HG03521 (cell line): ENCODE measurements around the gene CNTNAP3.
"Not testable (repeated sequence)": the region's sequence is repeated elsewhere in the genome, so short reads cannot be mapped to it uniquely, and the experiment has no call there.

ENCODE experiments used
- ATAC-seq: cut with Tn5 transposase; IDR thresholded peaks from one replicate; pipeline ENCODE4 v1.9.1; 2021; ENCODE audit warnings: mild to moderate bottlenecking, moderate library complexity; ENCODE audit not compliant: unreplicated experiment

Gene CNTNAP3

DNA sequence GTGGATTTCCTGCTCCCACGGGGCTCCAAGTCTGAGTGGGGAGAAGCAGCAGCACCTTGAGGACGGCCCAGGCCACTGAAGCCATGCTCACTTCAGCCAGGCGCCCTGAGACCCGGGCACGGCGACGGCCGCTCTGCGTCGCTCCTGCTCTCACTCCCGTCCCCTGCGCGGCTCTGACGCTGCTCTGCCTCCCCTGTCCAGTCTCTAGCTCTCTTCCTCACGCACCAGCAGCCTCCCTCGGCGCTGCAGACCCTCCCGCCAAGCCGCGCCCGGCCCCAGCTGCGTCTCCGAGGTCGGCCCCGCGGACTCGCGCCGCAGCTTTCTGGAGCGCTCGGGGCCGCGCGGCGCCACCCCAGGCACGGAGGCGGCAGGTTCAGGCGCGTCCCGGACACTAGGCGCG lies at the start of gene CNTNAP3:
TSS of gene CNTNAP3 (minus strand) at position 188 of the 400 bp plus-strand sequence. CDS start at position 85, 103 bp downstream.
- ATAC-seq: not testable (repeated sequence)

- ATAC-seq: not testable (repeated sequence)
These were observed 8.0 kb downstream of the CNTNAP3 start for GRCh38 chr9:39279995-39280394.

DNA sequence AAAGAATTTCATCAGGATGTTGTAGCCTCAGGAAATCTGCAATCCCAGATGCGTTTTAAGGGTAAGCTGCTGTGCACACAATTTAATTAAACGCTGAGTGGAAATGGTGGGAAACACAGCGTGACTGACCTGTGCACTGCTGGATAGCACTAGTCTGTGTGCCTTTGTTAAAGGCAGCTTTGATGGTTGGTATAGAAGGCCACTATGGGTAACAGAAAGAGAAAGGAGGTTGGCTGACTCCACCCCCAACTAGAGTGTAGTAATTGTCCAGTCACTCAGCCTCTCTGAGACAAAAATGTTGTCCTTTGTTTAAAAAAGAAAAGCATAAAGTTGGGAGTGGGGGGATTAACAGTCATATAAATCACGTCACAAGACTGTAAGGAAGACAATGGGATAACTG lies 45.5 kb downstream of the CNTNAP3 start:
- not testable (repeated sequence) for ATAC-seq

- not testable (repeated sequence) for ATAC-seq
These were observed 55.6 kb downstream of the CNTNAP3 start for GRCh38 chr9:39232130-39232991.

GRCh38 chr9:39215976-39216375 lies 72.0 kb downstream of the CNTNAP3 start:
- ATAC-seq: not testable (repeated sequence)

- ATAC-seq: not testable (repeated sequence)
These were observed 78.2 kb downstream of the CNTNAP3 start for GRCh38 chr9:39209773-39210172.

- ATAC-seq: not testable (repeated sequence)
These were observed 81.3 kb downstream of the CNTNAP3 start for GRCh38 chr9:39206643-39207042.

GRCh38 chr9:39205842-39206241 lies 82.1 kb downstream of the CNTNAP3 start:
- ATAC-seq: not testable (repeated sequence)

- ATAC-seq: not testable (repeated sequence)
These were observed 87.6 kb downstream of the CNTNAP3 start for GRCh38 chr9:39200412-39200811.

GRCh38 chr9:39198000-39198709 lies 89.8 kb downstream of the CNTNAP3 start:
- not testable (repeated sequence) for ATAC-seq

GRCh38 chr9:39171370-39171769 lies 116.6 kb downstream of the CNTNAP3 start:
- ATAC-seq: not testable (repeated sequence)

DNA sequence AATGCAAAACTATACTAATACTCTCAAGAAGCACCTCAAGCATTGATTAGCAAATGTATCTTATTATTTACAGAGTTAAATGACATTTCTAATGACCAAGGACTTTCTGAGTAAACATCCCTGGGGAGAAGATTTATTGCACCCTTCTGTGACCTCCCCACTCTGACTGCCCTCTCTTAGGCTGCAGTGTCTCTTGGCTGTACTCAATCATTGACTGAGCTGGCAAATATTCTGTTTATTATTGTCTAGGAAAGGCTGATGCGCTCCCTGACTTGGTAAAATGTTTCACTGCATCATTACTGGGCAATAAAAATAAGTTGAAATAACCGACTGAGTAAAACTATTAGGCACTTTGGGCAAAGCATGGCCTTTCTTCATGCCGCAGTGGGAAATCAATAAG lies 130.3 kb downstream of the CNTNAP3 start:
- not testable (repeated sequence) for ATAC-seq

- not testable (repeated sequence) for ATAC-seq
These were observed 155.0 kb downstream of the CNTNAP3 start for GRCh38 chr9:39132826-39133552.

- ATAC-seq: not testable (repeated sequence)
These were observed 166.6 kb downstream of the CNTNAP3 start for GRCh38 chr9:39121401-39121800.

DNA sequence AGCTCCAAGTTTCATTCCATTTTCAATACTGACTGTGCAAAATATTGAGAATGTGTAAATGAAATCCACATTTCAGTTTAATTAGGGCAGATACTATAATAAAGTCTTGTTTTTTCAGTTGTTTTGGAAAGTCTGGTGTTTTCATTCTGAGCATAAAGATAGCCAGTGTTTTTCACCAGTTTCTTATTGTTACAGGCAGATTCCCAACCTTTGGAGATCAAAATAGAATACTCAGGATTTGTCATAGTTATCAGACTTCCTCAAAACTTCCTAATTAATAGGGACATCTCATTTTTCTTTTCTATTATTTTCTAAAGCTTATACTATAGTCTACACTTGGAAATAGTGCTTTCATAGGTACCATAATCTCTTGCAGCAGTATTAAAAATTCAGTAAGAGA lies 176.2 kb downstream of the CNTNAP3 start:
- not testable (repeated sequence) for ATAC-seq

DNA sequence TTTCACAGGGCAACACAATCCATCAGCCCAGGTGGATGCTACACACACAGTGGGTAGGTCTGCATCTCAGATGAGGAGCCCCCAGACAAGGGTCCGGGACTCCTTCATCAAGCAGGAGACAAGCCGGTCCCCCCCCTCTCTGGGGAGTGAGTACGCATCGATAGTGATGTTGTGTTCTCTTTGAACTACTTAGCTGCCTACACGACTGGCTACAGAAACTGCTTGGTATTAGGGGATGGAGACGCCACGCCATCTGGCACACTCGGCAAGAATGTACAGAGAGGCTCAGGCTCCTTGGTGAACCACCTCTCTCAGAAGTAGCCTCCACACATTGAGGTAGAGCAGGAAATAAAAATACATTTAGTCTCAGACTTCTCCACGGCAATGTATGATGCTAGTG lies 179.8 kb downstream of the CNTNAP3 start:
- no peak for ATAC-seq

GRCh38 chr9:39097208-39097607 lies 190.8 kb downstream of the CNTNAP3 start:
- ATAC-seq: not testable (repeated sequence)

- ATAC-seq: not testable (repeated sequence)
These were observed 202.7 kb downstream of the CNTNAP3 start for GRCh38 chr9:39085311-39085710.

- ATAC-seq: not testable (repeated sequence)
These were observed 205.4 kb downstream of the CNTNAP3 start for GRCh38 chr9:39082574-39082973.

GRCh38 chr9:39080081-39080480 lies 207.9 kb downstream of the CNTNAP3 start:
- ATAC-seq: not testable (repeated sequence)
